Measurements from ENCODE around the gene SAMD8. TPM values are rescaled to one million over a fixed set of nuclear protein-coding genes. Genes with fewer than 3 reads are reported as not detected.

SAMD8 gene
- total and polyA plus RNA-seq, 10 of the 15 experiments (the other 5 are each of a cell fraction or from before 2014, with no cell fraction given) = 2.8 to 26.0 (median 9.3) TPM

DNA sequence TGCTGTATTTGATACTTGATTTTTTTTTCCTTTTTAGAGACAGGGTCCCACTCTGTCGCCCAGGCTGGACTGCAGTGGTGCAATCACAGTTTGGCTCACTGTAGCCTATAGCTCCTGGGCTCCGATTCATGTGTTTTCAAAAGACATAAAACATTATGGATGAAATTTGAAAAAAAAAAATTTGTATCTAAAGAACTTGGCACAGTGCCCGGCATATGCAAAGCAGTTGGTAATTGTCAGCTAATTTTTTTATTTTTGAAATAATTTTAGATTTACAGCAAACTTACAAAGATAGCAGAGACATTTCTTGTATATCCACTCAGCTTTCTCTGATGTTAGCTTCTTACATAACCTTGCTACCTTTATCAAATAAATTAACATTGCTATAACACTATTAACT is 20.3 kb upstream of the SAMD8 start (continued):
- no peak for TF ChIP-seq ZBED1 (IDR thresholded peaks at IDR 0.05; ENCODE audit: borderline replicate concordance)
- no peak for TF ChIP-seq NR2C2 (IDR thresholded peaks at IDR 0.05; ENCODE audit: borderline replicate concordance, control insufficient read depth, insufficient read length, low read depth)
- no peak for TF ChIP-seq NRF1 (conservative IDR thresholded peaks at IDR 0.05; ENCODE audit: low read depth, low read length)
- no peak for TF ChIP-seq NFYA (IDR thresholded peaks at IDR 0.05; ENCODE audit: borderline replicate concordance, low read depth, low read length)
- TF ChIP-seq NBN (IDR thresholded peaks at IDR 0.05) = no peak

DNA sequence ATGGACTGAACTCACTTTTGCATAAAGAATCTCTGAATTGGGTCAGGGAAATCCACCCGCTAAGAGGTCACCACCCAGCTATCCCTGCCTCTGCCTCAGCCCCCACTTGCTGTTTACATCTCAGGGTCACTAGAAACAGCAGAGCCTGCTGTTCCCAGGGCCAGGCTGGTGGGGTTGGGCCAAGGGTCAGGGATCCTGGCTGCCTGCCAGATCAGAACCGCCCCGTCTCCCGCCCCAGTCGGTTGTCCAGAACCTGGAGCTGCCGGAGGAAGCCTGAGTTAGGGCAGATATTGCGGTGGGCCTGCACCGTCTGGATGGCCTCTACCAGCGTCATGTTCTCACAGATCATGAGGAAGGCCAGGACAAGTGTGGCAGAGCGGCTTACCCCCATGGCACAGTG is 17.0 kb upstream of the SAMD8 start:
- H3K27me3 ChIP-seq (replicated peaks in 1 of 2; ENCODE audit: control insufficient read depth in 2 of 2, insufficient read depth in 2 of 2, low read length in 1 of 2) = no peaks in the 10 kb centered on the region
- no TSS peak for BruUV-seq (replicated peaks)
- H3K27ac ChIP-seq (ENCODE audit: control insufficient read depth, insufficient read depth) = no peak overlapping the region
- H2AFZ ChIP-seq (ENCODE audit: control insufficient read depth, low read depth, low read length) = no peak overlapping the region
- ATAC-seq (no peak), DNase-seq (ENCODE audit: low read depth, low spot score) (no peak), FAIRE-seq (no peak)
- H3K36me3 ChIP-seq (ENCODE audit: control insufficient read depth in 2 of 2, insufficient read depth in 2 of 2, low read length in 1 of 2) = no peaks in the 10 kb centered on the region
- RAD21 ChIA-PET (ENCODE audit: unreplicated experiment) = interaction anchor here (1.2 kb wide), 1 partner anchor 94 kb away, joined by 4 read pairs; no protein-coding TSS in a partner anchor
- H3K9ac ChIP-seq (ENCODE audit: control insufficient read depth, insufficient read depth, low read length) = no peak overlapping the region
- H3K4me2 ChIP-seq (ENCODE audit: control insufficient read depth, insufficient read depth) = no peak overlapping the region
- H3K79me2 ChIP-seq (ENCODE audit: control insufficient read depth, insufficient read depth, low read length) = no peaks in the 10 kb centered on the region
- SMC1A ChIA-PET (ENCODE audit: uncharacterized antibody, unreplicated experiment) = no interaction called here
- in situ Hi-C loops (cut with MboI) (no loop called here), intact Hi-C loops (cut with micrococcal nuclease; ENCODE audit: unreplicated experiment) (loop anchor here (10.0 kb wide), 1 partner anchor 970 kb away; no protein-coding TSS in a partner anchor)
- no peaks in the 10 kb centered on the region for H3K4me1 ChIP-seq (ENCODE audit: control insufficient read depth, insufficient read depth, low read length)
- POLR2A ChIA-PET = no interaction called here
- no peaks in the 10 kb centered on the region for H4K20me1 ChIP-seq (ENCODE audit: control insufficient read depth, insufficient read depth)
- WGBS (ENCODE audit: insufficient coverage, insufficient replicate concordance, low lambda C conversion rate, missing lambda C conversion rate) = 69% methylated on average over 10 of the region's 10 CpGs
- H3K9me3 ChIP-seq (replicated peaks; ENCODE audit: control insufficient read depth, insufficient read depth, low read length) = no peaks in the 10 kb centered on the region
- no peak overlapping the region for H3K4me3 ChIP-seq
- CTCF ChIA-PET = interaction anchor here (1.2 kb wide), 1 partner anchor 850 kb away, joined by 4 read pairs; no protein-coding TSS in a partner anchor
- TF ChIP-seq TAF1 (IDR thresholded peaks at IDR 0.05; ENCODE audit: borderline replicate concordance, low read depth, low read length) (no peak), HDGF (IDR thresholded peaks at IDR 0.05) (no peak), SP1 (IDR thresholded peaks at IDR 0.05; ENCODE audit: low read depth, low read length) (no peak), SREBF1 (IDR thresholded peaks at IDR 0.05; ENCODE audit: low read length) (no peak), BMI1 (IDR thresholded peaks at IDR 0.05; ENCODE audit: borderline replicate concordance) (no peak), BACH1 (IDR thresholded peaks at IDR 0.05; ENCODE audit: borderline replicate concordance) (no peak), ZBTB4 (CRISPR knock-in tag; IDR thresholded peaks at IDR 0.05) (no peak), E2F8 (IDR thresholded peaks at IDR 0.05; ENCODE audit: low read depth, partially characterized antibody) (no peak), RAD51 (IDR thresholded peaks at IDR 0.05) (no peak), SIN3A (IDR thresholded peaks at IDR 0.05; ENCODE audit: low read depth, low read length) (no peak), HDAC2 (IDR thresholded peaks at IDR 0.05) (no peak)
- TF ChIP-seq, protein P1, sequence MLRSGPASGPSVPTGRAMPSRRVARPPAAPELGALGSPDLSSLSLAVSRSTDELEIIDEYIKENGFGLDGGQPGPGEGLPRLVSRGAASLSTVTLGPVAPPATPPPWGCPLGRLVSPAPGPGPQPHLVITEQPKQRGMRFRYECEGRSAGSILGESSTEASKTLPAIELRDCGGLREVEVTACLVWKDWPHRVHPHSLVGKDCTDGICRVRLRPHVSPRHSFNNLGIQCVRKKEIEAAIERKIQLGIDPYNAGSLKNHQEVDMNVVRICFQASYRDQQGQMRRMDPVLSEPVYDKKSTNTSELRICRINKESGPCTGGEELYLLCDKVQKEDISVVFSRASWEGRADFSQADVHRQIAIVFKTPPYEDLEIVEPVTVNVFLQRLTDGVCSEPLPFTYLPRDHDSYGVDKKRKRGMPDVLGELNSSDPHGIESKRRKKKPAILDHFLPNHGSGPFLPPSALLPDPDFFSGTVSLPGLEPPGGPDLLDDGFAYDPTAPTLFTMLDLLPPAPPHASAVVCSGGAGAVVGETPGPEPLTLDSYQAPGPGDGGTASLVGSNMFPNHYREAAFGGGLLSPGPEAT (IDR thresholded peaks at IDR 0.05; ENCODE audit: low read depth) = no peak

All from GM12878 (cell line).